HEK293T (cell line): ENCODE measurements around the gene ATP2C1.

Experiments
- CTCF ChIA-PET: fragments of 350-600 bp; formaldehyde crosslinking; extraction: SDS; loops from one replicate; lab custom pipeline; 2021; ENCODE audit warnings: antibody characterized with exemption, inconsistent platforms; lab: Yijun Ruan, JAX
- POLR2A ChIA-PET: fragments of 350-600 bp; formaldehyde crosslinking; extraction: SDS; loops from one replicate; lab custom pipeline; 2020; ENCODE audit warnings: antibody characterized with exemption, inconsistent platforms; lab: Yijun Ruan, JAX
- DNase-seq: peaks from one replicate; pipeline ENCODE4 v3.0.0; 2012; ENCODE audit warnings: mixed read lengths; ENCODE audit errors: extremely low spot score
- ARNT ChIP-seq: fragments of 450-650 bp; IDR thresholded peaks from 2 replicates; pipeline ENCODE4 v1.6.1; 2017; ENCODE audit warnings: mild to moderate bottlenecking
- BHLHE40 ChIP-seq: fragments of 450-650 bp; IDR thresholded peaks from 2 replicates; pipeline ENCODE4 v1.6.1; 2016; ENCODE audit warnings: mild to moderate bottlenecking, moderate library complexity, borderline replicate concordance
- CTBP1 ChIP-seq: fragments of 450-650 bp; IDR thresholded peaks from 2 replicates; pipeline ENCODE4 v1.6.1; 2016; ENCODE audit warnings: borderline replicate concordance
- ELF4 ChIP-seq: fragments of 450-650 bp; IDR thresholded peaks from 2 replicates; pipeline ENCODE4 v1.6.1; 2017; ENCODE audit warnings: antibody characterized with exemption
- FOXA1 ChIP-seq: fragments of 450-650 bp; IDR thresholded peaks from 2 replicates; pipeline ENCODE4 v1.6.1; 2016; ENCODE audit warnings: mild to moderate bottlenecking
- FOXK2 ChIP-seq: fragments of 450-650 bp; IDR thresholded peaks from 2 replicates; pipeline ENCODE4 v1.6.1; 2016; ENCODE audit warnings: mild to moderate bottlenecking
- FOXM1 ChIP-seq: fragments of 450-650 bp; IDR thresholded peaks from 2 replicates; pipeline ENCODE4 v1.6.1; 2017; ENCODE audit warnings: mild to moderate bottlenecking, borderline replicate concordance
- HDGF ChIP-seq: fragments of 450-650 bp; IDR thresholded peaks from 2 replicates; pipeline ENCODE4 v1.6.1; 2017; ENCODE audit warnings: antibody characterized with exemption, borderline replicate concordance
- L3MBTL2 ChIP-seq: fragments of 450-650 bp; conservative IDR thresholded peaks from 2 replicates; pipeline ENCODE4 v1.6.1; 2016; ENCODE audit warnings: mild to moderate bottlenecking
- LEF1 ChIP-seq: fragments of 450-650 bp; IDR thresholded peaks from 2 replicates; pipeline ENCODE4 v1.6.1; 2017; ENCODE audit warnings: mild to moderate bottlenecking, borderline replicate concordance
- NFRKB ChIP-seq: fragments of 450-650 bp; IDR thresholded peaks from 2 replicates; pipeline ENCODE4 v1.6.1; 2016; ENCODE audit warnings: mild to moderate bottlenecking, moderate library complexity
- SP1 ChIP-seq: fragments of 450-650 bp; IDR thresholded peaks from 2 replicates; pipeline ENCODE4 v1.6.1; 2017
- SUZ12 ChIP-seq: fragments of 450-650 bp; IDR thresholded peaks from 2 replicates; pipeline ENCODE4 v1.6.1; 2016; ENCODE audit warnings: mild to moderate bottlenecking
- TARDBP ChIP-seq: fragments of 450-650 bp; IDR thresholded peaks from 2 replicates; pipeline ENCODE4 v1.6.1; 2016
- ZNF384 ChIP-seq: fragments of 450-650 bp; IDR thresholded peaks from 2 replicates; pipeline ENCODE4 v1.6.1; 2016
- TF ChIP-seq, protein P1 (sequence below): fragments of 450-650 bp; IDR thresholded peaks from 2 replicates; pipeline ENCODE4 v1.6.1; 2016

Gene ATP2C1

DNA sequence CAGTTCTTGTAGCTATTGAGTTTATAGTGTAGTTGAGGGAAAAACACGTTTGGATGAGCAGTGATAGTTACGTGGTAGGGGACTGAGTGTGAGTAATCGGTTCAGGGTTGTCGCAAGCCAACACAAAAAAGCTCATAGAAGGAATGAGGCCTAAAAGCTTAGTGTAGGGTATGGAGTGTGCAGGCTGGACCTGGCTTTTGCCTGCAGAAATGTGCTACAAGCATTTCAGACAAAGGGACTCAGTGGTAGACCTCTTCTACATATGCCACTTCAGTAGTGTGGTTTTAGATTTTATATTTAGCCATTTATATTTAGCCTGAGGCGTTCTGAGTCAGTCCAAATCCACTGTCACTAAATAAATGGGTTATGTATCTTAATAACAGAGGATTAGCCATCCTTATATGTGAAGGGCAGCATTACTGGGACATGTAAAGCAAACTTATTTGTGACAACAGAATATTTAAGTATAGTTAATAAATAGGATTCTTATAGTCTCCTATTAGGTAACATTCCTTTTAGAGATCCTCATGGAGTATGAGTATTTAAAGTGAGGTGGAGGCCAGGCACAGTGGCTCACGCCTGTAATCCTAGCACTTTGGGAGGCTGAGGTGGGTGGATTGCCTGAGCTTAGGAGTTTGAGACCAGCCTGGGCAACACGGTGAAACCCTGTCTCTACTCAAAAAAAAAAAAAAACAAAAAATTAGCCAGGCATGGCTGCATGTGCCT is 21.8 kb downstream of the ATP2C1 start:
- no peak for DNase-seq
- POLR2A ChIA-PET, result interaction anchor here (0.9 kb wide), 1 partner anchor 22 kb away, joined by 3 read pairs; the partner anchor contains the start of gene ATP2C1

DNA sequence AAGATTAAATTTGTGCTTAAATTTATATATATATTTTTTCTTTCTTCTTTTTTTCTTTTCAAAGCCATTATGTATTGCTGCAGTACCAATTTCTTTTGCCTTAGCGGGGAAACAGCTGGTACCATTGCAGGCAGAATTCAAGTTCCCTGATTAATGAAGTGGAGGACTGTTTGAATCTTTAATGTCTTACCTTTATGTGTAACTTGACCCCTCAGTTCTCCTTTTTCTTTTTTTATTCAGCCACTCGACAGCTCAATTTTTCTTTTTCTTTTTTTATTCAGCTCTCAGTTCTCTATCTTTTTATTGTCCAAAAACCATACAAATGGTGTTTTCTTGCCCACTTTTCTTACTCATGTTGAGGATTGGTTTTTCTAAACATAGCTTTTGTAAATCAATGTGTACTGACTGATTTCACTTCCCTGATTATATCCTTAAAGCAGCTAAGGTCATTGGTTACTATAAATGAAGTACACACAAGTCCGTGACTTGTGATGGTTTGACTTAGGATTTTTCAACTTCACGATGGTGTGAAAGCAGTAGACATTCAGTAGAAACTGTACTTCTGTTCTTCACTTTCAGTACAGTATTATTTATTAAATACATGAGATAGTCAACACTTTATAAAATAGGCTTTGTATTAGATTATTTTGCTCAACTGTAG is 22.8 kb downstream of the ATP2C1 start:
- ChIA-PET CTCF (interaction anchor here (1.0 kb wide), 1 partner anchor 23 kb away, joined by 7 read pairs; the partner anchor contains the start of gene ATP2C1), POLR2A (interaction anchor here (1.4 kb wide), 1 partner anchor 23 kb away, joined by 4 read pairs; the partner anchor contains the start of gene ATP2C1)
- DNase-seq, result no peak
- TF ChIP-seq FOXK2 (no peak), ZNF384 (no peak), FOXA1 (no peak), NFRKB (no peak), CTBP1 (no peak), ELF4 (no peak), BHLHE40 (no peak)
- TF ChIP-seq, protein P1, sequence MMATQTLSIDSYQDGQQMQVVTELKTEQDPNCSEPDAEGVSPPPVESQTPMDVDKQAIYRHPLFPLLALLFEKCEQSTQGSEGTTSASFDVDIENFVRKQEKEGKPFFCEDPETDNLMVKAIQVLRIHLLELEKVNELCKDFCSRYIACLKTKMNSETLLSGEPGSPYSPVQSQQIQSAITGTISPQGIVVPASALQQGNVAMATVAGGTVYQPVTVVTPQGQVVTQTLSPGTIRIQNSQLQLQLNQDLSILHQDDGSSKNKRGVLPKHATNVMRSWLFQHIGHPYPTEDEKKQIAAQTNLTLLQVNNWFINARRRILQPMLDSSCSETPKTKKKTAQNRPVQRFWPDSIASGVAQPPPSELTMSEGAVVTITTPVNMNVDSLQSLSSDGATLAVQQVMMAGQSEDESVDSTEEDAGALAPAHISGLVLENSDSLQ, result no peak

More for the DNA sequence above, 21.8 kb downstream of the ATP2C1 start:
- CTCF ChIA-PET, result interaction anchor here (0.7 to 1.0 kb wide), 2 partner anchors 22 to 439 kb away, joined by 3 to 7 read pairs; partner anchors contain the start of gene ATP2C1
- TF ChIP-seq BHLHE40 (no peak), NFRKB (no peak), L3MBTL2 (no peak), SUZ12 (no peak), SP1 (no peak), FOXM1 (no peak), ELF4 (no peak), FOXK2 (no peak)

GRCh38 chr3:130918328-130918727 is 24.4 kb downstream of the ATP2C1 start:
- CTCF ChIA-PET, result no interaction called here
- TF ChIP-seq LEF1, result no peak
- TF ChIP-seq, protein P1, result no peak
- TF ChIP-seq BHLHE40, result no peak
- TF ChIP-seq L3MBTL2, result no peak
- no peak for TF ChIP-seq ZNF384
- TF ChIP-seq CTBP1, result no peak
- TF ChIP-seq SUZ12, result no peak
- TF ChIP-seq ELF4, result no peak
- POLR2A ChIA-PET, result no interaction called here
- DNase-seq, result no peak

DNA sequence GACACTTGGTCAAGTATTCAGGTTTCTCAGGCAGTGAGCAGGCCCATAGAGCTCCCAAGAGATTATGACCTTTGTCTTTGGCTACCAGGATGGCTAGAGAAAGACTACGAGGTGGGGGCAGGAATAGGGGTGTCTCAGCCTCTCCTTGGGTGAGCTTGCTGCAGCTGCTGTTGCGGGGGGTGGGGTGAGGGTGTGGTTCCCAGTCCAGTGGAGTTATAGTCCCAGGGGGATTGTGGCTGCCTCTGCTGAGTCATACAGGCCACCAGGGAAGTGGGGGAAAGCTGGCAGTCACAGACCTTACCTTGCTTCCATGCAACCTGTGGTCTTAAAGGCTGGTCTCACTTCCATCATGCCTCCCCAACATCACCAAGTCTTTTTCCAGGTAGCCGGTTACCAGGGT is 31.7 kb downstream of the ATP2C1 start:
- ChIA-PET POLR2A (no interaction called here), CTCF (no interaction called here)
- TF ChIP-seq L3MBTL2, result no peak
- TF ChIP-seq, protein P1, result no peak
- no peak for DNase-seq

DNA sequence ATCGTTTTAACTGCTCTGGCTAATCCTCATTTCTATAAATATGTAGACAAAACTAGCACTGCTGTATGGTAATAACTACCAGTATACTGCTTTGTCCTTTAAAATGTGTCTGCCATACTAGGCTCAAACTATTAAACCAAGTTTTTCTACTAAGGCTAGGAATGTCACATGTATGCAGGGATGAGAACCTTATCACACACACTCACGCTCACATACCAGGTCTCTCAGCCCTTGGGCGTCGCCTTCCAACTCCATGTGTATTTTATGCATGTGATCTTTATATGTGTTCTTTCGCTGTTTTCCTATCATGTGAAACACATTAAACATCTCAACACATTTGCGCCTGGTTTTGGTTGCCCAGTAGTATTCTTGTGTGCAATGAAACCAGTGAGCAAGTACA is 32.6 kb downstream of the ATP2C1 start:
- ChIA-PET CTCF (no interaction called here), POLR2A (no interaction called here)
- no peak for DNase-seq
- TF ChIP-seq HDGF, result no peak
- TF ChIP-seq FOXA1, result no peak
- TF ChIP-seq L3MBTL2, result no peak

- CTCF ChIA-PET, result no interaction called here
Measured at GRCh38 chr3:130929804-130930203, 35.9 kb downstream of the ATP2C1 start.

More at GRCh38 chr3:130929804-130930203, 35.9 kb downstream of the ATP2C1 start:
- POLR2A ChIA-PET, result interaction anchor here (1.4 kb wide), 1 partner anchor 36 kb away, joined by 3 read pairs; the partner anchor contains the start of gene ATP2C1
- DNase-seq, result no peak
- TF ChIP-seq SUZ12 (no peak), L3MBTL2 (no peak), BHLHE40 (no peak), TARDBP (no peak), FOXA1 (no peak), LEF1 (no peak), CTBP1 (no peak), FOXM1 (no peak), ELF4 (no peak), NFRKB (no peak), ARNT (no peak), SP1 (no peak), HDGF (no peak), FOXK2 (no peak), ZNF384 (no peak)
- TF ChIP-seq, protein P1, result no peak
